GM19438 (cell line): ENCODE measurements around the gene HLCS.

Experiments used
- ATAC-seq: cut with Tn5 transposase; IDR thresholded peaks from one replicate; pipeline ENCODE4 v1.9.1; 2021; ENCODE audit warnings: low read depth; ENCODE audit not compliant: unreplicated experiment

Gene HLCS

DNA sequence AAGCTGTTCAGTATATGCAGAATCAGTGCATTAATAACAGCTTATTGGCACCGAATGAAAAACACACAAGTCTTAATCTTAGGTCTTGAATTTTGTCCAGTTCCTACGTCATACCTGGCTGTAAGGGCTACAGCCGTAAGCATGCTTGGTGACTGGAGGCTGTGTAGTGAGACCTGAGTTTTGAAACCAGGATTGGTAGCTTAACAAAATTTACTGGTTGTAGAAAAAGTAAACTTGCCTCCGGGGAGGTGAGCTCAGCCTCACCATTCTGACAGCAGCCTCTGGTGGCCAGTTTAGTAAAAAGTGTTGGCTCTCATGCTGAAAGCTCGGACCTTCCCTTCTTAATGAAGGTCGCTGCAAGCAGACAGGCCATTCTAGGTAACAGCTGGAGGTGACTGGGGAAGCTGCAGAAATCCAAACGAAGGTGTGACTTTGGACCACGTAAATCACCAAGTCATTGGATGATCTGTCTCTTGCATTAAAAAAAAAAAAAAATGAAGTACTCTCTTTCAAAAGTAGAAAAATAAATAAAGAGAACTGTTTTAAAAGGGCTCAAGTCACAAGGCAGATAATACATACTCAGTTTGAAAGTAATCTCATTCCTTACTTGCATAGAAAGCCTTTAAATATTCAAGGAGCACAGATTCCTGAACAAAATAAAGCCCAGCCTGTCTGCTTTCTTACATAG is 48.9 kb downstream of the HLCS start:
- ATAC-seq: no peak

DNA sequence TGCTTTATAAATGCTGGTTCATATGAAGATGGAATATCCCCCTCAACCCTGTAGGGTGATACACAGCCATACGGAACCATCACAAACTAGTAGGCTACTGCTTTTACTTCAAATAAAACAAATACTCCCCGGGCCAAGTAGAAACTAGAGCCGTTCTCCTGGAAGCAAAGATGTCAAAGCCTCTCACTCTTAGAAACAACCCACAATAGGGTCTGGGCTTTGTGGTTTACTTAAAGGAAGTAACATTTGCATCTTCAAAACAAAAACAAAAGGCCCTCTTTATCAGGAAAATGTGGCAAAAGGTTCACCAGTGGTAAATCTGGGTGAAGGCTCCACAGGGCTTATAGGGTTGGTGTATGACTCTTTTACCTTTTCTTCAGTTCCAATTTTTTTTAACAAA is 49.8 kb downstream of the HLCS start:
- ATAC-seq: no peak

GRCh38 chr21:36915696-36916245 is 50.7 kb downstream of the HLCS start:
- ATAC-seq: no peak

DNA sequence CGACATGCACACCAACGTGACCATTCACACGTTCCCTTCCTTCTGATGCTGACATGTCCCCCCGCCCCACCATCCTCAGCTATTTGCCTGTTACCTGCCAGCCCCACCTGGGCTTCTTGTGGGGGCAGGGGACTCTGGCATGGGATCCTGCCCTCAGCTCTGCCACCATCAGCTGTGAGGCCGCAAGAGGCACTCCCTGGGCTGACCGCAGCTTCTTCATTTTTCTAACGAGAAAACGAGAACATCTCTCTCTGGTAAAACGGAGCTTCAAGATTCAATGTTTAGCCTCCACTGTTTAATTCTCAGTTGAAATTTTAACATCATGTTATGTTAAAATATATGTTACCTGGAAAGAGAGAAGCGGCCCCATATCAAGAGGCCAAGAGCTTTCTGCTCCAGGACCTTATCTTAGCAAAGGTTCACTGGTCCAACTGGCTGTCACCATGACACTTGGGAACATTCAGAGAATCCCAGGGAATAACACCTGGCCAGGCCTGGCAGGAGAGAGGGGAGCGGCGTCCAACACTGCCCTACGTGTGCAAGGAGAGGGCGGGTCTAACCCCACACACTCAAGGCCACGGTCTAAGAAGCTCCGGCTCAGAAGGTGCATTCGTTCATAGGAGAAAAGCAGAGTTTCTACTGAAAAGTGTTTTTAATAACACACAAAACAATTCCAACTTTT is 51.3 kb downstream of the HLCS start:
- no peak for ATAC-seq

- no peak for ATAC-seq
Observed at GRCh38 chr21:36914244-36915013, 52.0 kb downstream of the HLCS start.

GRCh38 chr21:36913247-36914169 is 53.0 kb downstream of the HLCS start:
- no peak for ATAC-seq

DNA sequence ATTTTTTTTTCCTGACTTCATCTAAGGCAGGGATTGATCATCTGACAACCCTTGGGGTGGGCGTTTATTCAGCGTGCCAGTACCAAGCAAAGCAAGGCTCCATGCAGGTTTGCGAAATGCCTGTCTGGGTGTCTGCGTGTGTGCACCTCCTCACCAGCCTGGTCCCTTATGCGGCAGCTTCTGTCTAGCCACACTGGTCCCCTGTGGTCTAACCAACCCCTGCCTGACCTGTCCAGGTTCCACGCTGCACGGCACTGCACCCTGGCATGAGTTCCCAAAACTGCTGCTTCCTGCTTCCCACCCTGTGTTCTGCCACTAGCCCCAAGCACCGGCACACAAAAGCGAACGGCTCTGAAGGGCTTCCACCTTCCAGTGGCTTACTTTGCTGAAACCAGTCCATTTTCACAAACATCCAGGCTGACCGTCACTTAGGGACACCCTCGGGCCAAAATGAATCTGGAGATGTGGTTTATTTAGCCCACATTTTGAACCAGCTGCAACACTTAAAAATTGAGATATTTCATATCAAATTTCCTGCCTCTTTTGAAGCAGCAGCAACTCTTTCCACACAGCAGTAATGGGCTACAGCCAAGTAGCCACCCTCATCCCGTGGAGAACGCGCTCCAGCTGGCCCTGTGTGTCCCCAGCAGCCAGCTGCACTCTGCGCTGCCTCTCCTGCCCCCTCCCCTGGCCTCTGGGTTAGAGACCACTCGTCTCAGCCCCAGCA is 55.7 kb downstream of the HLCS start:
- no peak for ATAC-seq

GRCh38 chr21:36909901-36910561 is 56.4 kb downstream of the HLCS start:
- no peak for ATAC-seq

DNA sequence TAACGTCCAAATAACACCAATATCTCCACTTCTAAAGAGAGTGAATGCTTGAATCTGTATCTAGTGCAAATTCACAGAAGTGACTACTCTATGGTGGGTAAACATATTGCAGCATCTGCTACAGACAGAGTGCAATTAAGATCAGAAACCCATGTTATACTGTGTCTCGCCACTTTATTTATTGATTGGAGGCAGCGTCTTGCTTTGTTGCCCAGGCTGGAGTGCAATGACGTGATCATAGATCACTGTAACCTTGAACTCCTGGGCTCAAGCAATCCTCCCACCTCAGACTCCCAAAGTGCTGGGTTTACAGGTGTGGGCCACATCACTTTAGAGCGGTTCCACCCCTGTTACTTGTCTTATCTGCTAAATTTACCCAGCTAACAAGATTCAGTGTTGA is 57.0 kb downstream of the HLCS start:
- no peak for ATAC-seq

- ATAC-seq: no peak
Observed at GRCh38 chr21:36908260-36908908, 58.1 kb downstream of the HLCS start.

GRCh38 chr21:36904093-36904666 is 62.3 kb downstream of the HLCS start:
- ATAC-seq: no peak

DNA sequence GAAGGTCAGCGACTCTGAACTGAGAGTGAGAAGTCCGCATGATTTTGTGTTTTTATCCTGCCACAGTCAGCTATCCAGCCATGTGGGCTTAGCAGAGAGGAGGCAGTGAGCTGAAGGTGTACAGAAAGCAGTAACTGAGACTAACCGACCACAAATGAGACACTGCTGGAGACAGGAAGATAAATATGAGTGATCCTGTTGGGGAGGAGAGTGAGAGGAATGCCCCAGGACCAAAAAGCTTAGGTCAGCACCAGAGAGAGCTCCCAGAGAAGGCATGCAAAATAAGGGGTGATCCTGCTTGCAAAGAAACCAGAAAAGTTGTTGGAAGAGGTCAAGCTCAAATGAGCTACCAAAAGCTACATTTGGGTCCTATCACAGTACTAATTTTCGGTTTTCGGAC is 63.7 kb downstream of the HLCS start:
- no peak for ATAC-seq

- ATAC-seq: no peak
Observed at GRCh38 chr21:36902331-36902730, 64.1 kb downstream of the HLCS start.

GRCh38 chr21:36901575-36901974 is 64.9 kb downstream of the HLCS start:
- no peak for ATAC-seq

DNA sequence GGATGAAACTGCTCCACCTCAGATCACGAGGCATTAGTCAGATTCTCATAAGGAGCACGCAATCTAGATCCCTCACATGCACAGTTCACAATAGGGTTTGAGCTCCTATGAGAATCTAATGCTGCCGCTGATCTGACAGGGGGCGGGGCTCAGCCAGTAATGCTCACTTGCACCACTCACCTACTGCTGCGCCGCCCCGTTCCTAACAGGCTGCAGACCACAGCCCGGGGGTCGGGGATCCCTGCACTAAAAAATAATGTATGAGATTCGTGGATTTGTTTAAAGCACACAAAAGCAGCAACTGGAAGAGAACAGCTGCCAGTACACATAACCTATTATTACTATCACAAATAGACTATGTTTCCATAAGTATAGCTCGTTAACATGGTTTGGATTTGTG is 72.9 kb downstream of the HLCS start:
- ATAC-seq: no peak

- no peak for ATAC-seq
Observed at GRCh38 chr21:36892201-36892600, 74.3 kb downstream of the HLCS start.

DNA sequence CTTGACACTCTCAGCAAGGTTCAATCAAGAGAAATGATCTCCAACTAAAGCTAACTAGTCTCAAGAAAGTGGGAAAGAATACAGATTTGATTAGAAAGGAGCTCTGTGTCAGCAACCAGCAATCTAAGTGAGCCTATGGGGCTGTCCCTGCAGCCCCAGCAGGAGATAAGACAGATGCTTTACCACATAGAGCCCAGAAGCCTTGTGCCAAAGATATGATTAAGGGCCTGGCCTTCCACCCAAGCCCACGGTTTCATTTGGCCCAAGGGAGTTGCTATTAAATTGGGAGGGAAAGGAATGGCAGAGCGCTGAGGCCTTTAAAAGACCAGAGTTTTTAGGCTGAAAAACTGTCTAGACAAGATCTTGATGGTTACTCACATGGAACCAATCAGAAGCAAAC is 74.8 kb downstream of the HLCS start:
- no peak for ATAC-seq

- ATAC-seq: no peak
Observed at GRCh38 chr21:36891121-36891520, 75.3 kb downstream of the HLCS start.
